OCI-LY3 (cell line): ENCODE results near the gene CAPZA2.

Experiments used
- H2AFZ ChIP-seq: fragments of 200-600, 300-600 bp; shearing (Covaris generic); 2 replicates; pipeline ENCODE4 v1.6.0; 2014; ENCODE audit warnings: antibody characterized with exemption, low read depth, low read length
- H3K27ac ChIP-seq: fragments of 200-600, 300-600 bp; sonication (generic); 2 replicates; pipeline ENCODE4 v1.5.1; 2014; ENCODE audit warnings: mild to moderate bottlenecking, low read length, moderate library complexity, mixed read lengths
- H3K27me3 ChIP-seq: fragments of 200-600, 300-600 bp; sonication (generic); 2 replicates; pipeline ENCODE4 v1.6.1; 2014; ENCODE audit warnings: low read depth, low read length, mixed read lengths
- H3K36me3 ChIP-seq: fragments of 200-600, 300-600 bp; sonication (generic); replicated peaks from 2 replicates; pipeline ENCODE3; 2014; ENCODE audit warnings: low read depth, low read length, mixed read lengths
- H3K4me1 ChIP-seq: fragments of 300-600, 200-600 bp; sonication (generic); 2 replicates; pipeline ENCODE4 v1.6.1; 2014; ENCODE audit warnings: low read length, mixed read lengths
- H3K4me2 ChIP-seq: fragments of 200-600, 300-600 bp; sonication (generic); 2 replicates; pipeline ENCODE4 v1.6.1; 2014; ENCODE audit warnings: low read length, mixed read lengths
- H3K4me3 ChIP-seq: fragments of 300-600, 200-600 bp; sonication (generic); 2 replicates; pipeline ENCODE4 v1.5.1; 2014; ENCODE audit warnings: antibody characterized with exemption, mild to moderate bottlenecking, low read length, moderate library complexity
- H3K79me2 ChIP-seq: fragments of 300-600, 200-600 bp; shearing (Covaris generic); 2 replicates; pipeline ENCODE4 v1.6.1; 2014; ENCODE audit warnings: mild to moderate bottlenecking, low read length, mixed read lengths
- H3K9ac ChIP-seq: fragments of 300-600, 200-600 bp; shearing (Covaris generic); 2 replicates; pipeline ENCODE4 v1.6.0; 2014; ENCODE audit warnings: mild to moderate bottlenecking, low read length, moderate library complexity
- H3K9me3 ChIP-seq: fragments of 200-600, 300-600 bp; shearing (Covaris generic); 2 replicates; pipeline ENCODE4 v1.6.1; 2014; ENCODE audit warnings: low read length, mixed read lengths; ENCODE audit not compliant: insufficient read depth
- H4K20me1 ChIP-seq: fragments of 200-600, 300-600 bp; sonication (generic); 2 replicates; pipeline ENCODE4 v1.6.1; 2016; ENCODE audit warnings: low read length, mixed read lengths; ENCODE audit not compliant: insufficient read depth
- CTCF ChIP-seq: fragments of 200-600, 300-600 bp; sonication (generic); IDR thresholded peaks from 2 replicates; pipeline ENCODE4 v1.5.1; 2014; ENCODE audit warnings: antibody characterized with exemption, low read length, low read depth
- EZH2phosphoT487 ChIP-seq: fragments of 200-600 bp; shearing (Covaris generic); IDR thresholded peaks from 2 replicates; pipeline ENCODE4 v1.6.1; 2018; ENCODE audit warnings: antibody characterized with exemption, mixed run types, low read depth

Gene CAPZA2

DNA sequence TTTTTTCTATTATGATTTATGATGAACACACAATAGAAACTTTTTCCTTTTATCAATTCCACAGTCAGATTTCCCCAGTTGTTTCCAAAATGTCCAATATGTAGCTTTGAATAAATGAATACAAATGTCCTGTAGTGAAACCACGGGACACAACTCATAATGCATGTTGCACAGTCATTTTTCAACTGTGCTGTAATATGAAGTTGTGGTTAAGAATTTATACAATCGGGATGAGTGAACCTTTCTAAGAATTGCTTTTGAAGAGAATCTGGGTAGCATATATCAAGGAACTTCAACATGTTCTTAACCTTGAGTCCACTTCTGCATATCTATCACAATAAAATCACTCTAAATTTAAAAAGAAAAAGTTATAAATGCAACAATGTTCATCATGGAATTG lies 76.3 kb downstream of the CAPZA2 start:
- H3K36me3 ChIP-seq, result no peaks in the 10 kb centered on the region
- no peak overlapping the region for H3K4me3 ChIP-seq
- no peaks in the 10 kb centered on the region for H3K9me3 ChIP-seq
- H3K4me1 ChIP-seq, result peaks cover 9% of the 10 kb centered on the region
- H4K20me1 ChIP-seq, result no peaks in the 10 kb centered on the region
- TF ChIP-seq CTCF (no peak), EZH2phosphoT487 (no peak)
- no peaks in the 10 kb centered on the region for H3K79me2 ChIP-seq
- peaks cover 27% of the 10 kb centered on the region for H3K27me3 ChIP-seq
- H3K4me2 ChIP-seq, result no peak overlapping the region
- no peak overlapping the region for H3K9ac ChIP-seq
- H2AFZ ChIP-seq, result no peak overlapping the region
- no peak overlapping the region for H3K27ac ChIP-seq

GRCh38 chr7:116940689-116941370 lies 78.4 kb downstream of the CAPZA2 start:
- H3K9ac ChIP-seq, result no peak overlapping the region
- no peaks in the 10 kb centered on the region for H4K20me1 ChIP-seq
- no peak overlapping the region for H3K4me3 ChIP-seq
- no peak overlapping the region for H3K4me2 ChIP-seq
- H3K4me1 ChIP-seq, result peaks cover 15% of the 10 kb centered on the region
- no peak overlapping the region for H2AFZ ChIP-seq
- no peaks in the 10 kb centered on the region for H3K9me3 ChIP-seq
- H3K27ac ChIP-seq, result no peak overlapping the region
- TF ChIP-seq EZH2phosphoT487, result no peak
- TF ChIP-seq CTCF, result no peak
- no peaks in the 10 kb centered on the region for H3K36me3 ChIP-seq
- H3K79me2 ChIP-seq, result no peaks in the 10 kb centered on the region
- H3K27me3 ChIP-seq, result peaks cover 22% of the 10 kb centered on the region

DNA sequence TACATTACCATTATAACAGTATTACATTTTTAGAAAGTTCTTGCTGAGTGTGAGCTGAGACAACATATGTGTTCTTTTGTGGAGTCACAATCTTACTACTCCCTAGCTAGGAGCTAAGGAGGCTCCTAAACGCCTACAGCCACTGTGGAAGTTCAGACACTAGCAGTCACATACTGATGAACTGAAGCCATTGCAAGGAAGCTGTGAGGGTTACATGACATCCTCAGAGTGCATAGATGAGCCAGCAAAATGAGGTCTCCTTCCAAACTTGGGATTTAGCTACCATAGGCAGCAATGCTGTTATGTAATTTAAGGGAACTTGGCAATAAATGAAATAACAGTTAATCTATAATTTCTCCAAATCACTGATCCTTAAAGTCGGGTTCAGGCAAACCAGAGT lies 80.1 kb downstream of the CAPZA2 start:
- H2AFZ ChIP-seq, result no peak overlapping the region
- H3K4me1 ChIP-seq, result peaks cover 15% of the 10 kb centered on the region
- H3K4me2 ChIP-seq, result no peak overlapping the region
- peaks cover 8% of the 10 kb centered on the region; the same call in 1 of the 2 replicates for H3K27me3 ChIP-seq
- no peaks in the 10 kb centered on the region for H3K36me3 ChIP-seq
- no peak overlapping the region for H3K27ac ChIP-seq
- H3K79me2 ChIP-seq, result no peaks in the 10 kb centered on the region
- no peak overlapping the region for H3K4me3 ChIP-seq
- TF ChIP-seq EZH2phosphoT487 (no peak), CTCF (no peak)
- H3K9me3 ChIP-seq, result no peaks in the 10 kb centered on the region
- H3K9ac ChIP-seq, result no peak overlapping the region
- H4K20me1 ChIP-seq, result no peaks in the 10 kb centered on the region

GRCh38 chr7:116948934-116949333 lies 86.5 kb downstream of the CAPZA2 start:
- H4K20me1 ChIP-seq, result no peaks in the 10 kb centered on the region
- H3K27me3 ChIP-seq, result 0 out of 2 replicates have a peak, but pooled peaks cover 4% of the 10 kb centered on the region
- H3K27ac ChIP-seq, result no peak overlapping the region
- no peak overlapping the region for H3K9ac ChIP-seq
- no peak overlapping the region for H2AFZ ChIP-seq
- H3K9me3 ChIP-seq, result no peaks in the 10 kb centered on the region
- H3K4me2 ChIP-seq, result no peak overlapping the region
- no peak overlapping the region for H3K4me3 ChIP-seq
- peaks cover 12% of the 10 kb centered on the region for H3K4me1 ChIP-seq
- peaks cover 6% of the 10 kb centered on the region for H3K79me2 ChIP-seq
- TF ChIP-seq EZH2phosphoT487 (no peak), CTCF (no peak)
- H3K36me3 ChIP-seq, result no peaks in the 10 kb centered on the region
